Memory B cell (primary cell): ENCODE measurements around the gene SKI.

Experiments used
- ATAC-seq: fragments of 150-1000 bp; cut with Tn5 transposase; 2 replicates; pipeline ENCODE4 v1.10.0; 2021; ENCODE audit warnings: low read depth, mild to moderate bottlenecking, moderate library complexity
- DNase-seq, 2 donors: peaks; one replicate each; pipeline ENCODE4 v3.0.0; 2022; ENCODE audit warnings: low spot score in 2 of 2
- H3K27ac Mint-ChIP-seq: one replicate; pipeline ENCODE4 v1.8.0; 2022; ENCODE audit warnings: mild to moderate bottlenecking, moderate library complexity, mixed read lengths
- H3K27me3 Mint-ChIP-seq: one replicate; pipeline ENCODE4 v1.8.0; 2022; ENCODE audit warnings: mixed read lengths
- H3K36me3 Mint-ChIP-seq: one replicate; pipeline ENCODE4 v1.8.0; 2022; ENCODE audit warnings: mild to moderate bottlenecking, mixed read lengths
- H3K4me1 Mint-ChIP-seq: one replicate; pipeline ENCODE4 v1.8.0; 2022; ENCODE audit warnings: mixed read lengths
- H3K4me3 Mint-ChIP-seq: one replicate; pipeline ENCODE4 v1.8.0; 2022; ENCODE audit warnings: mild to moderate bottlenecking, moderate library complexity, mixed read lengths
- H3K9me3 Mint-ChIP-seq: one replicate; pipeline ENCODE4 v1.8.0; 2022; ENCODE audit warnings: mixed read lengths

SKI gene

GRCh38 chr1:2343023-2343935 is 115.2 kb downstream of the SKI start:
- Mint-ChIP-seq H3K4me1 (peaks cover 3% of the 10 kb centered on the region), H3K27ac (no peak overlapping the region), H3K27me3 (no peaks in the 10 kb centered on the region), H3K36me3 (no peaks in the 10 kb centered on the region), H3K9me3 (no peaks in the 10 kb centered on the region), H3K4me3 (no peak overlapping the region)
- ATAC-seq (no peak), DNase-seq (no peak)

- Mint-ChIP-seq H3K4me1 (peaks cover 3% of the 10 kb centered on the region), H3K9me3 (no peaks in the 10 kb centered on the region), H3K27me3 (no peaks in the 10 kb centered on the region), H3K36me3 (no peaks in the 10 kb centered on the region), H3K4me3 (no peak overlapping the region), H3K27ac (no peak overlapping the region)
- no peak for DNase-seq
- ATAC-seq: no peak
Observed at GRCh38 chr1:2344121-2344681, 116.1 kb downstream of the SKI start.

- Mint-ChIP-seq H3K27me3 (no peaks in the 10 kb centered on the region), H3K27ac (no peak overlapping the region), H3K9me3 (no peaks in the 10 kb centered on the region), H3K4me3 (no peak overlapping the region), H3K4me1 (peaks cover 3% of the 10 kb centered on the region), H3K36me3 (no peaks in the 10 kb centered on the region)
- no peak for ATAC-seq
- no peak for DNase-seq
Observed at GRCh38 chr1:2344744-2345296, 116.7 kb downstream of the SKI start.

- H3K27ac Mint-ChIP-seq: no peak overlapping the region
- no peak overlapping the region for H3K4me3 Mint-ChIP-seq
- H3K27me3 Mint-ChIP-seq: no peaks in the 10 kb centered on the region
- H3K36me3 Mint-ChIP-seq: no peaks in the 10 kb centered on the region
- H3K4me1 Mint-ChIP-seq: no peaks in the 10 kb centered on the region
- DNase-seq: no peak
- no peak for ATAC-seq
- no peaks in the 10 kb centered on the region for H3K9me3 Mint-ChIP-seq
Observed at GRCh38 chr1:2345297-2346075, 117.4 kb downstream of the SKI start.

- DNase-seq (no peak), ATAC-seq (no peak)
- H3K27me3 Mint-ChIP-seq: no peaks in the 10 kb centered on the region
- no peaks in the 10 kb centered on the region for H3K9me3 Mint-ChIP-seq
- H3K36me3 Mint-ChIP-seq: no peaks in the 10 kb centered on the region
- no peak overlapping the region for H3K4me3 Mint-ChIP-seq
- H3K4me1 Mint-ChIP-seq: no peaks in the 10 kb centered on the region
- no peak overlapping the region for H3K27ac Mint-ChIP-seq
Observed at GRCh38 chr1:2346691-2347408, 118.7 kb downstream of the SKI start.

- Mint-ChIP-seq H3K27me3 (no peaks in the 10 kb centered on the region), H3K36me3 (no peaks in the 10 kb centered on the region), H3K4me3 (no peak overlapping the region), H3K4me1 (no peaks in the 10 kb centered on the region), H3K9me3 (no peaks in the 10 kb centered on the region), H3K27ac (no peak overlapping the region)
- no peak for ATAC-seq
- DNase-seq: no peak
Observed at GRCh38 chr1:2347409-2347785, 119.3 kb downstream of the SKI start.

- Mint-ChIP-seq H3K36me3 (no peaks in the 10 kb centered on the region), H3K9me3 (no peaks in the 10 kb centered on the region), H3K4me1 (no peaks in the 10 kb centered on the region), H3K27me3 (no peaks in the 10 kb centered on the region), H3K4me3 (no peak overlapping the region), H3K27ac (no peak overlapping the region)
- ATAC-seq: no peak
- DNase-seq: no peak
Observed at GRCh38 chr1:2347896-2348295, 119.8 kb downstream of the SKI start.

GRCh38 chr1:2348346-2349325 is 120.5 kb downstream of the SKI start:
- Mint-ChIP-seq H3K36me3 (no peaks in the 10 kb centered on the region), H3K4me3 (no peak overlapping the region), H3K4me1 (peaks cover under 1% of the 10 kb centered on the region), H3K9me3 (no peaks in the 10 kb centered on the region), H3K27ac (no peak overlapping the region), H3K27me3 (peaks cover under 1% of the 10 kb centered on the region)
- DNase-seq (no peak), ATAC-seq (no peak)

- no peak overlapping the region for H3K4me3 Mint-ChIP-seq
- H3K27me3 Mint-ChIP-seq: peaks cover 2% of the 10 kb centered on the region
- no peaks in the 10 kb centered on the region for H3K9me3 Mint-ChIP-seq
- DNase-seq (no peak), ATAC-seq (no peak)
- no peak overlapping the region for H3K27ac Mint-ChIP-seq
- H3K36me3 Mint-ChIP-seq: no peaks in the 10 kb centered on the region
- peaks cover 2% of the 10 kb centered on the region for H3K4me1 Mint-ChIP-seq
Observed at GRCh38 chr1:2349806-2350205, 121.7 kb downstream of the SKI start.

GRCh38 chr1:2350501-2350900 is 122.4 kb downstream of the SKI start:
- DNase-seq: no peak
- no peak overlapping the region for H3K4me3 Mint-ChIP-seq

GRCh38 chr1:2350911-2351655 is 123.0 kb downstream of the SKI start:
- Mint-ChIP-seq H3K9me3 (no peaks in the 10 kb centered on the region), H3K27ac (no peak overlapping the region), H3K36me3 (no peaks in the 10 kb centered on the region), H3K27me3 (peaks cover 2% of the 10 kb centered on the region), H3K4me1 (peaks cover 2% of the 10 kb centered on the region), H3K4me3 (no peak overlapping the region)
- DNase-seq (no peak), ATAC-seq (no peak)

More at GRCh38 chr1:2350501-2350900, 122.4 kb downstream of the SKI start:
- Mint-ChIP-seq H3K36me3 (no peaks in the 10 kb centered on the region), H3K9me3 (no peaks in the 10 kb centered on the region), H3K27ac (no peak overlapping the region), H3K27me3 (peaks cover 2% of the 10 kb centered on the region), H3K4me1 (peaks cover 2% of the 10 kb centered on the region)
- ATAC-seq: no peak

GRCh38 chr1:2351723-2352122 is 123.6 kb downstream of the SKI start:
- ATAC-seq (no peak), DNase-seq (no peak)
- Mint-ChIP-seq H3K4me3 (no peak overlapping the region), H3K27me3 (peaks cover 2% of the 10 kb centered on the region), H3K36me3 (no peaks in the 10 kb centered on the region), H3K9me3 (no peaks in the 10 kb centered on the region), H3K27ac (no peak overlapping the region), H3K4me1 (peaks cover 2% of the 10 kb centered on the region)
